ENCODE results near the gene TRIM8. TPM values are rescaled to one million over a fixed set of nuclear protein-coding genes. Genes with fewer than 3 reads are reported as not detected.

TRIM8 gene, protein sequence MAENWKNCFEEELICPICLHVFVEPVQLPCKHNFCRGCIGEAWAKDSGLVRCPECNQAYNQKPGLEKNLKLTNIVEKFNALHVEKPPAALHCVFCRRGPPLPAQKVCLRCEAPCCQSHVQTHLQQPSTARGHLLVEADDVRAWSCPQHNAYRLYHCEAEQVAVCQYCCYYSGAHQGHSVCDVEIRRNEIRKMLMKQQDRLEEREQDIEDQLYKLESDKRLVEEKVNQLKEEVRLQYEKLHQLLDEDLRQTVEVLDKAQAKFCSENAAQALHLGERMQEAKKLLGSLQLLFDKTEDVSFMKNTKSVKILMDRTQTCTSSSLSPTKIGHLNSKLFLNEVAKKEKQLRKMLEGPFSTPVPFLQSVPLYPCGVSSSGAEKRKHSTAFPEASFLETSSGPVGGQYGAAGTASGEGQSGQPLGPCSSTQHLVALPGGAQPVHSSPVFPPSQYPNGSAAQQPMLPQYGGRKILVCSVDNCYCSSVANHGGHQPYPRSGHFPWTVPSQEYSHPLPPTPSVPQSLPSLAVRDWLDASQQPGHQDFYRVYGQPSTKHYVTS
- 30.2 TPM for total RNA-seq

DNA sequence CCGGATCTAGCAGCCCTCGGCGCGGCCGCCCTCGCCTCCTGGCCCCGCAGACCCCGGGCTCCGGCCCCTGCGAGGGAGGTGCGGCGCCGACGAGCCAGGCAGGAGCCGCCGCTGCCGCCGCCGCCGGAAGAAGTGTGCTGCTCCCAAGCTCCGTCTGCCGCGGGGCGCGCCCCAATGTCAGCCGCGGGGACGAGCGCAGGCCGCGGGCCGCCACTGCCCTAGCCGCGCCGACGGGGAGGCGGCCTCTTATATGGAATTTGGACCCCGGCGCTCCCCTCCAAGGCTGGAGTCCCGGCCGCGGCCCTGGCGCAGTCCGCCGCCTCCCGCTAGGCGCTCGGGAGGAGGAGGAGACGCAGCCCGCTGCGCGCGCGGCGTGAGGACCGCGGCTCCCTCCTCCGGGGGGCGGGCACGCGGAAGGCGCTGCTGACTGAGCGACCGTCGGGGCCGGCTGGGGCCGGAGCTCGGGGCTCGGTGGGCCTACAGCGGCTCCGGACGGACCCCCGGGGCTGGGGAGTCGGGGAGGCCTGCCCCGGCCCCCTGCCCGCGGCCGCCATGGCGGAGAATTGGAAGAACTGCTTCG lies at the start of gene TRIM8:
Gene TRIM8 (plus strand): TSS at position 414 of the 580 bp plus-strand sequence. CDS start 139 bp downstream, at position 553.
- FAIRE-seq = no peak

DNA sequence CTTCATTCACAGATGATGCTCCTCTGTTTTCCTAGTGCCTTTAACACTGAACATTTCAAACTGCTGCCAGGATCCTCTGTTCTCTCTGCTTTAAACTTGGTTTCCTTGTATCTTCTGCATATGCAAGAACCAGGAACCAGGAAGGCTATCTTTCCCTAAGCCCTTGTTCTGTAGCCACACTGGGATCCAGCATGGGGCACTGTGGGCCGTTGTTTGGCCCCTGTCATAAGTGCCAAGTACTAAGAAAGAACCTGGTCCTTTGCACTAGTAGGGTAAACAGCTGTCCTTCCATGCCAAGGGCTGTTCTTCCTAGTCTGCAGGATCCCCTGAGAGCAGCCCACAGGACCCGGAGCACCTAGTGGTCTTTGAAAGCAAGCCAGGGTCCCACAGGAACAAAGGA lies 49.0 kb upstream of the TRIM8 start:
- DNase-seq (ENCODE audit: low spot score in 2 of 2) (no peak), FAIRE-seq (no peak)

More for the DNA sequence above, at the start of gene TRIM8:
- no peak for DNase-seq (ENCODE audit: low spot score in 2 of 2)

DNA sequence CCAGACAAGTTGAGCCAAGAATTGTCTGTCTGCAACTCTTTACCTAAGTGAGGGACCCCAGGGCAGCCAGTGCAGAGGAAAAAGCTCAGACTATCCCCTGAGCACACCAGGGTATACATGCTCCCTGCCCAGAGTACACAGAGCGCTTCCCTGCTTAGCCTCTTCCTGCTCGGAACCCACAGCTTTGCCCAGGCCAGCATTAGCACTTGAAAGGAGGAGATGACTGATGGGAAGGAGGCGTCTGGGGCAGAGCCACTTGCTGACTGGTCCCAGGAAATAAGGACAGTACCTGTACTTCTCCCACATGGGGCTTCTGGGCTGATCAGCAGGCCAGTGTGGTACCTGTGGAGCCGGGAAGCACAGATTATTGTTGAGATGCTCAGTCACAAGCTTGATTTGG lies 48.4 kb upstream of the TRIM8 start:
- no peak for FAIRE-seq
- DNase-seq (ENCODE audit: low spot score in 2 of 2) = no peak

DNA sequence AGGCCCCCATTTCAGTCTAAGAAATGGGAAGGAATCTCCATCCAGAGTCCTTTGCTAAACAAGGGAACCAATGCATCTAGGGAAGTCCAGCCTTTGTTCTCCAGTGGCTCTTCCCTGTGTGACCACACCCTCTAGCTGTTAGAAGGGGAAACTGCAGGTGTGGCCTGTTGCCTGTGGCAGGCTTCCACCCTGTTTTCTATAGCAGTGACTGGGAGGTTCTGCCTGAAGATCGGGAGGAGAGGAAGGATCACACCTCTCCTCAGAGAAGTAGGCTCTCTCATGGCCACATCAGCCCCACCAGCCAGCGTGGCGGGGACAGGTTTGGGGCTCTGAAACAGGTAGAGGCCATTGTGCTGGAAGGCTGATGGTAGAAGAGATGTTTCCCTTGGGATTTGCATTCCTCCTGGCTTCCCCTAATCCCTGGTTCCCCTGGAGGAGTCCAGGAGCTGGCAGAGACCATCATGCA lies 47.7 kb upstream of the TRIM8 start:
- FAIRE-seq = no peak
- DNase-seq (ENCODE audit: low spot score in 2 of 2) = peak in 1 of 2 donors; percentile 71

DNA sequence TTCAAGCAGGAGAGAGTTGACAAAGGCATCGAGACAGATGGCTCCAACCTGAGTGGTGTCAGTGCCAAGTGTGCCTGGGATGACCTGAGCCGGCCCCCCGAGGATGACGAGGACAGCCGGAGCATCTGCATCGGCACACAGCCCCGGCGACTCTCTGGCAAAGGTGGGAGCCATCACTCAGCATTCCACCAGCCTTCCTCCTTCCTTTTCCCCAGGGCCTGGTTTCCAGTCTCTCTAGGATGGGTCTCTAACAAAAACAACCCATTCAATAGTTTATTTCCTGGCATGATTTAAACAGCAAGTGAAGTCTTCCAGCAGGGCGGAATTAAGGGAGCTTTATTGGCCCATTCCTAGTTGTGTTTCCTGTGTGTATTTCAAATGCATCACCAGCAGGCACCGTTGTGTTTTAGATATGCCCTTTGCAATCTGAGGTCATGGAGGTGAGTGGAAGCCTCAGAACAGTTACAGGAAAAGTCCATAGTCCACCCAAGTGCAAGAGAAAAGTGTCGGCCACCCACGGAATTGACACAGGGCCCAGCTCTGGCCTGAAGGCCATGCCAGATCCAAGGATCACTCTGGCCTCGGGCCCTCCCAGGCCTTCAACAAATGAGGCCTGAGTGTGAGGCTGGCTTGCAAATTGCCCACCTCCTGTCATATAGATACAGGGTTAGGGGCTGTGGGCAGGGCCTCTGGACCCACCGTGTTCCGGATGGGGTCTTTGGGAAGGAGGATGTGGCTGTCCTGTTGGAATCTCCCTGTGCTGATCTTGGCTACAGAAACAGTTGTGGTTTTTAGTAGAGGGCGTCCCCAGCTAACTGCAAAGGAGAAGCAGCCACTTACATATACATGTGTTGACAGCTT lies 46.9 kb upstream of the TRIM8 start:
- DNase-seq (ENCODE audit: low spot score in 2 of 2) (no peak), FAIRE-seq (no peak)

DNA sequence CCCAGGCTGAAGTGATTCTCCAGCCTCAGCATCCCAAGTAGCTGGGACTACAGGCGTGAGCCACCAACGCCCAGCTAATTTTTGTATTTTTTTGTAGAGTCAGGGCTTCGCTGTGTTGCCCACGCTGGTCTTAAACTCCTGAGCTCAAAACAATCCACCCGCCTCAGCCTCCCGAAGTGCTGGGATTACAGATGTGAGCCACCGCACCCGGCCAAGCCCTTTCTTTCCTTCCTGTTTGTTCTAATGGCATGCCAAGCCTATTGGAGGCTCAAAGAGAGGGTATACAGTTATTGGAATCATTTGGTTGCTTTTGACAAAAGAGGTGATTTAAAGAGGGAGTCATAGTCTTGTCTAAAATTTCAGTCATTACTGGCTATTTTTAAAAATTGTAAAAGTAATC lies 46.0 kb upstream of the TRIM8 start:
- no peak for DNase-seq (ENCODE audit: low spot score in 2 of 2)
- FAIRE-seq = no peak

DNA sequence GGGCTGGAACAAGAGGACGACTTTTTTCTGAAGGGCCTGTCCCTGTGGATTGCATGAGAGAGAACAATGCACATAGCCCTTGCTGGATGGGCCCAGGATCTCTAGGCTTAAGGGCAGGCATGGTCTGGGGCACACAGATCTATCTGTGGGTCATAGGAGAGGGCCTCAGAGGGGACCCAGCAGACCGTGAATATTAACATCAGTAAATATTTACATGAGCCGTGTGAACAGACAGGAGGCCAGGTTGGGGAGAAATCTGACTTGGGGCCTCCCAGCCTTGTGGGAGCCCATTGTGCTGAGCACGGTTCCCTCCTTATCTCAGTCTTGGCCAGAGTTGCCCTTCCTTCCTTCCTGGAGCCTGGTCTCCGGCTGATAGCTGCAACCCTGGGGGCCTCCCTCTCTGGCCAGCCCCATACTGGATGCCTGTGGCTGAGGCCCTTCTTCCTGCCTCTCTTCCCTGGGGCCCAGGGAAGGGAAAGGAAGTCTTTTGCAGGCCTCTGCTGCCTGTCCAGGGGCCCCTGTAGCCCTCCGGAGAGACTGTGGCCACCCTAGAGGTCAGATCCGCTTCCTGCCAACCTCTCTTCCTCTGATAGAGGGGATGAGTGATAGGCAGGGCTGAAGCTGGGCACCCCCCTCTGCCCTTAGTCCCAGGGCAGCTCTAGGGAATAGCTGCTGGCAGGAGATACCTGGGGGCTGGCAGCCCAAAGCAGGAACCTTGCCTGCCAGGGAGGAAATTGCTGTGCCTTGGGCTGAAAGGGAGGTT lies 44.5 kb upstream of the TRIM8 start:
- DNase-seq (ENCODE audit: low spot score in 2 of 2) (no peak), FAIRE-seq (no peak)

DNA sequence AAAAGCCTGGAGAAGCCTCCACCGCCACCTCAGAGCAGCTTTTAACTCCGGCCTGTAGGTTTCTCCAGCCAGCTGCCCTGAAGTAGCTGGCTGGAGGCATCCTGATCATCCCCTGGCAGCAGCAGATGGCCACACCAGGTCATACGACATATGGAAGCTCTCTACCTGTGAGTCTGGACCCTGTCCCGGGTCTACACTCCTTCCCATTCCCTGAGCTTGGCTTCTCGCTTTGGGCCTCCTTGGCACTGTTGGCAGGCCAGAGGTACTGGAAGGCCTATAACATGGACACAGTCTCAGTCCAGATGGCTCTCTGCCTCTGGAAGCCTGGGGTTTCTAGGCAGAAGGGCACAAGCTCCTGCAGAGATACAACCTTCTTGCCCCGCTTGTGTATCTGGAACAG lies 43.5 kb upstream of the TRIM8 start:
- FAIRE-seq = no peak
- no peak for DNase-seq (ENCODE audit: low spot score in 2 of 2)

DNA sequence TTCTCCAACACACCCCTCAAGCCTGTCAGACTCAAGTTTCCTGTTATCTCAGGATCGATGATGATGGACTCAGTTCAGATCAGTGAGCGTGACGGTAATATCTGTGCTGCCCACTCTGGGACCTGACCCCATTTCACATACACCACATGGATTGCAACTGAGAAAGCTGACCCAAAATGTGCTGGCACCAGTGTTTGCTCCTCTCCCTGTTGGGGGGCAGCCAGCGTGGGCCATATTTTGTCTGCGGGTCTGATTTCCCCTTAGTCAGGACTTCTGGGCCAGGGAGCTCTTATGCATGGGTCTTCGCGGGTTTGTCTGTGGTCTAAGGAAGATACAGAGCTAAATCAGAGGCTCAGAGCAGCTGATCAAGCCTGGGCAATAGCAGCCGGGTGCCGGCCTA lies 42.6 kb upstream of the TRIM8 start:
- DNase-seq (ENCODE audit: low spot score in 2 of 2) (no peak), FAIRE-seq (no peak)

DNA sequence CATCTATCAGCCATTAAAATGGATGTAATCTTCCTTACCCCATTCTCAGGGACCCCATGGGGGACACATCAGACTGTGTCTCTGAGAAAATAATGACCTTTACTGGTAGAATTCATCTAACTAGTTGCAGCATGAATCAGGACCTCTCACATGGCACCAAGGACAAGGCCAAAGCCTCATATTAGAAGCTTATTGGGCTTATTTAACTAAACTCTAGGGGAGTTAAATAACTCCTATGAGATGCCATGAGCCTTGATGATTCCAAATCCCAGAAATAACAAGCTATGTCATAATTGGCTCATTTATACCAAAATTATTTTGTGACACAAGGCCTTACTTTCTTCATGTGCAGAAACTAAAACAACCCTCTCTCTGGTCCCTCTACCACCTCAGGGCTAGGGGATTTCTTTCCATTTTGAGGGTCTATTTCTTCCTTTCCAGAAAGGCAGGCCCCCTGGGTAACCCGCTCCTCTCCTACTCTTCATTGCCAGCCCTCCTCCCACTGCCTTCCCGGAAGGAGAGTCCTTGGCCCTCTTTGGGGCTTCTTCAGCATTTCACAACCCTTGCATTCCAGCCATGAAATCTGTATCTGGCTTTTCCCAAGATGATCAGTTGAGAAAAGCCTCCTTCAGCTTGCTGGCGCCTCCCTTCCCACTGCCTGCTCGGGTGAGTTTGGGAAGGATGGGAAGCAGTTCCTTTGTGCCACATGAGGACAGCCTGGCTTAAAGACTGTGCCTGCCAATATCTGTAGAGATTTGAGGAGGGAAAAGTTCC lies 41.8 kb upstream of the TRIM8 start:
- DNase-seq (ENCODE audit: low spot score in 2 of 2) (no peak), FAIRE-seq (no peak)

DNA sequence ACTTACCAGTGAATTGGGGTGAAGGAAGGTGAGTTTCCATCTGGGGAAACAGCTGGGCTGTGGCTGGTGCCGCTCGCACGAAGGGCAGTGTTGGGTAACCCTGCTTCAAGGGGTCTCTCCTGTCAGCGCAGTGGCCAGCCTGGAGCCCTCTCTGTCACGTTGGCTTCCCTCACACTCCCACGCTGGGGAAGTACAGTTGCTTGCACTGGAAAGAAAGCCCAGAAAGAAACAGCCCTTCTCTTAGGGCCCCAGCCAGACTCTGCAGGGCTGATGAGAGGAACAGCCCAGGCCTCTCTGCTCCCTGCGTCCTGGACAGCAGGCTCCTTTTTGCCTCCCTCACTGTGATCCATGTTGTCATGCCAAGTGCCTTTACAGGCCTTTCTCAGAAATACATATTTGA lies 40.3 kb upstream of the TRIM8 start:
- no peak for DNase-seq (ENCODE audit: low spot score in 2 of 2)
- no peak for FAIRE-seq

DNA sequence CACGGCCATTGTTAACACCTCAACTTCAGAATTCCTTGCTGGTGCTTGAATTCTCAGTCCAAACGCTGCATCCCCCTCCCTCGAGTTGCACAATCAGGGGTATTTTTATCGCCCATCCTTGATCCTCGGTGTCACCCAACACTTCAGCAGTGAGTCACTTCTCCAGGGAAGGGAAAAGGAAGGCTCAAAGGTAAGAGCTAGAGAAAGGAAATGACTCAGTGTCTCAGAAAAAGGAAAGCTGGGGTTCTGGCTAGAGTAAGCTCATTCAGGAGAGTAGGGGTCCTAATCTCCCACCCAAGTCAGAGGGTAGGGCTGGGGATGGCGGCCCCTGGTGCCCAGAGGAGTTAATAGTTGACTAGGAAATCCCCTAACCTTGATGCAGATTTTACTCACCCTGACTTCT lies 39.8 kb upstream of the TRIM8 start:
- FAIRE-seq (no peak), DNase-seq (ENCODE audit: low spot score in 2 of 2) (no peak)

DNA sequence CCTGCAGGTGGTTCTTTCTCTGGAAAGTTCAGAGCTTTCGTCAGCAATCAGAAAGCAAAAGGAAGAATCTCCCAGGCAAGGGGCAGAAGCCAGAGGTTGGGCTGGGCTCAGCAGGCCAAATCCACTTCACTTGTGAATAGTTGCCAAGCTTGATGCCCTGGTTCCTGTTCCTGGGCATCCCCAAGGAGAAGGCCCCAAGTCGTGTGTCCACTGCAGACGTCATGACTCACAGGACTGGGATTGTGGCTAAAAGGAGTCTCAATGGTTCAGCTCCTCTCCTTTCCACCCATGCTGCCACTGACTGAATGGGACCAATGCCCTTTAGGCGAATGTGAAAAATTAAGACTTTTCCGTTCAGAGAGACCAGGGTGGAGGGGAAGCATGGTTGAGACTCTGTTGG lies 38.6 kb upstream of the TRIM8 start:
- FAIRE-seq (no peak), DNase-seq (ENCODE audit: low spot score in 2 of 2) (no peak)

DNA sequence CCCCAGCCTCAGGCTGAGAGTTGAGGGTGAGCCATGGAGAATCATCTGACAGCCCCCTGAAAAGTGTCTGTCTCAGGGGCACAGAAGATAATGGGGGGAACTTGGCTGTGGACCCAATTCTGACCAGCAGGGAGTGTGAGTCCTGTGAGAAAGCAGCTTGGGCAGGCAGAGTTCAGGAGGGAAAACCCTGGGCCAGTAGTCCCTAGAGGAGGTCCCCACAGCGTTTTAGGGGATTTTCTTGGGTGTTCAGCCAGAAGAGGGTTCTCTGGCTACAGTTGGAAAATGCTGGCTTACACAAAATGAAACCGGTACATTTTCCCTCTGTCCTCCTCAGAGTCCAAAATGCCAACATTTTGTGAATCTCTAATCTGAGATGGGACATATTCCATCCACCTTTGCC lies 35.8 kb upstream of the TRIM8 start:
- FAIRE-seq (no peak), DNase-seq (ENCODE audit: low spot score in 2 of 2) (no peak)

DNA sequence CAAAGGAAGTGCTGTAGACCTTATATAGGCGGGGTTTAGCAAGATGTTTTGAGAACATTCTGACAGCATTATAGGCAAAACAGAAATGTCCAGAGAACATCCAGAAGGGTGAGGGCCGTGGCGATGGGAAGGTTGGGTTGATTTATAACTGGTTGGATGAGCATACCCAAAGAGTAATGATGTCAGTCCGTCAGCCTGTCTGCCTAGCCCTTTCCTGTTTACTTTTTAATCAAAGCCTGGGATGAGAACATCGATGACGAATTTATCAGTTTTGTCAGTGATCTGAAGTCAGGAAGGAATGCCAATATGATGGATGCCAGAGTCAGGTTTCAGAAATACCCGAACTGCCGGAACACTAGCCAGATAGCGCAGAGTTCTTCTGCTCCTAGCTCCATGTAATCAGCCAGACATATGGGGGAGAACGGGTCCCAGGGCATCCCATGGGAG lies 33.8 kb upstream of the TRIM8 start:
- no peak for FAIRE-seq
- DNase-seq (ENCODE audit: low spot score in 2 of 2) = no peak

DNA sequence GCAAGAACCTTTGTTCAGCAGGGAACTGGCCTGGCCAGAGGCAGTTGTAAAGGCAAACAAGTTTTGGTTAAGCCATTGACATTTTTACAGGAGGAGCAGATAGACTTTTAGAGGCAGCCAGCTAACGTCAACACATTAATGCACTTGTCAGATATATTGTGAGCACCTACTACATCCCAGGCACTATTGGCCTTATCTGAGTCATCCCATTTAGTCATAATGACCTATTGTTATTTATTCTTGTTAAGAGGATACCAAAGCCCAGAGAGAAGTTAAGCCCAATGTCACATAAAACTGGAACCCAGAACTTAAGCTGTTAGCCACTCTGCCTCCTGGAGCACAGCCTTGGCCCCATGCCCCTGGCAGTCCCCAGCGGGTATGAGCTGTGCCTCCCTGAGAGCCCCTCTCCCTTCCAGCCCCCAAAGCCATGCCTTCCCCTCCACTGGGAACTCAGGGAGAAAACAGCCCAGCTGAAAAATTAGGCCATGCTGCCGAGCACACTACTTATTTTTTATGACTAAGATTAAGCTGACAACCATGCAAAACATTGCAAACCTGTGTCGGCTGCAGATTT lies 32.7 kb upstream of the TRIM8 start:
- FAIRE-seq (no peak), DNase-seq (ENCODE audit: low spot score in 2 of 2) (no peak)

DNA sequence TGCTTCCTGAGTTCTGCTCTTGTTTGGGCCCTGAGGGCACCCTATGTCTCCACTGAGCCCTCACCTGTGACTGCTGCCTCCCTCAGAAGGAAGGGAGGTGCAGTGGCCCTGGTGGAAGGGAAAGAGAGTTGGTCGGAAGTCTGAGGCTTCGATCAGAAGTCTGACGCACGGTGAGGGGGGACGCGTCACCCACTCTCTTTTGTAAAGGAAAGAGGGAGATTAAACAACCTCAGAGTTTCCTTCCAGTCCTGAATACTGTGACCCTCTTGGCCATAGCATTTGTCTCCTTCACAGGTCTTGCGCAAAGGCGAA lies 31.4 kb upstream of the TRIM8 start:
- FAIRE-seq = no peak
- DNase-seq (ENCODE audit: low spot score in 2 of 2) = no peak

DNA sequence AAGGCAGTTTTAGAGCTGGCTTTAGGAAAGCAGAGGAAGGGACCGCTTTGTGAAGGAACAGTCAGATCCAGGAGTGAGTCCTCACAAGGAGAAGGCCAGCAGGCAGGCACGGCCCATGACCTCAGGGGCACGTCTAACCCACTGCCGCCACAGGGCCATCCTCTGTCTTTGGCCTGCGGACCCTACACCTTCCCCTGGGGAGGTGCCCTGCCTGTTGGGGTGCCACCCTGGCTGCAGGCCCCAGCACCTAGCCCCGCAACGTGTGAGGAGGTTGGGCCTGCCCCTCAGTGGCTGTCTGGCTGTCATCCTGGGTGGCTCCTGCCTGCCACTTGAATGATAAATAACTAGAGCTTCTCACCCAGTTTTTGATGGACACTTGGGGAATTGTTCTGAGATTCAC lies 31.0 kb upstream of the TRIM8 start:
- FAIRE-seq (no peak), DNase-seq (ENCODE audit: low spot score in 2 of 2) (no peak)

DNA sequence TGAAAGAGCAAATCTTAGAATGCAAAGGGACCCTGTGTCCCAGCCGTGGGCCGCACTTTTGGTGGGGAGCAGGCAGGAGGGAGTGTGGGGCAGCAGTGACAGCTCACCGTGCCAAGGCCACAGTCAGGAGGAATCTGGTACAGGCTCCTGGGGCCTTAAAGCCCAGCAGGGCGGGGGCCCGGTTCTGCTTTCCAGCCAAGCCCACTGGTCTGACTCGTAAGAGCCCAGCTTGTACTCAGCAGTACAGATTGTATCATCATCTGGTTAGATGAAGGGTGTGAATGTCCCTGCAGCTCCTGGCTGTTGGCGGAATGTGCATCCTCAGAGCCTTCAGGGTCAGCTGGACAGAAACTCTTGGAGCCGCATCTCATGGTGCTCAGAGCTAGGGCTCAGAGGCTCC lies 30.5 kb upstream of the TRIM8 start:
- DNase-seq (ENCODE audit: low spot score in 2 of 2) (no peak), FAIRE-seq (no peak)

All from frontal cortex (tissue), 4 donors.